PC-3 (cell line): ENCODE measurements around the gene TMEM14A. TPM values are rescaled to one million over a fixed set of nuclear protein-coding genes. Genes with fewer than 3 reads are reported as not detected.

Experiments used
- ATAC-seq: fragments of 200-7000 bp; cut with Tn5 transposase; 2 replicates; pipeline ENCODE4 v1.9.1; 2020; ENCODE audit warnings: mild to moderate bottlenecking, moderate library complexity
- BruUV-seq: library from RNA; stranded (reverse); fragments of 400-500 nt; replicated peaks from 2 replicates; lab custom pipeline; 2021; lab: Mats Ljungman, UMichigan
- CTCF ChIA-PET: fragments of 300-600 bp; sonication (Branson Sonifier 250); formaldehyde crosslinking; loops from one replicate; lab custom pipeline; 2022; ENCODE audit warnings: antibody characterized with exemption; lab: Charles Lee
- POLR2A ChIA-PET: fragments of 300-600 bp; sonication (Branson Sonifier 250); formaldehyde crosslinking; loops from one replicate; lab custom pipeline; 2022; ENCODE audit warnings: antibody characterized with exemption; ENCODE audit not compliant: unreplicated experiment; lab: Charles Lee
- DNase-seq: peaks from one replicate; pipeline ENCODE4 v3.0.0-alpha.2; 2015
- H2AFZ ChIP-seq: fragments of 300-600 bp; sonication (generic); 2 replicates; pipeline ENCODE4 v1.6.0; 2016; ENCODE audit warnings: antibody characterized with exemption, low read length
- H3F3A ChIP-seq: fragments of 300-600 bp; sonication (generic); one replicate; pipeline ENCODE4 v1.6.0; 2017; ENCODE audit warnings: antibody characterized with exemption, low read length, control low read depth, mild to moderate bottlenecking; ENCODE audit not compliant: unreplicated experiment
- H3K27ac ChIP-seq: fragments of 300-600 bp; sonication (generic); 2 replicates; pipeline ENCODE4 v1.5.1; 2016; ENCODE audit warnings: mild to moderate bottlenecking, low read length
- H3K27me3 ChIP-seq: fragments of 300-600 bp; sonication (generic); 2 replicates; pipeline ENCODE4 v1.6.1; 2016; ENCODE audit warnings: low read length, mixed read lengths
- H3K36me3 ChIP-seq: fragments of 300-600 bp; sonication (generic); 2 replicates; pipeline ENCODE4 v1.6.1; 2016; ENCODE audit warnings: low read depth, mixed run types, low read length, mixed read lengths
- H3K4me1 ChIP-seq: fragments of 300-600 bp; sonication (generic); 2 replicates; pipeline ENCODE4 v1.5.1; 2016; ENCODE audit warnings: low read length; ENCODE audit not compliant: insufficient read depth
- H3K4me2 ChIP-seq: fragments of 300-600 bp; sonication (generic); 2 replicates; pipeline ENCODE4 v1.6.0; 2016; ENCODE audit warnings: low read length
- H3K4me3 ChIP-seq: fragments of 300-600 bp; sonication (generic); 2 replicates; pipeline ENCODE4 v1.5.1; 2016; ENCODE audit warnings: mild to moderate bottlenecking, low read length, mixed read lengths
- H3K79me2 ChIP-seq: fragments of 300-600 bp; sonication (generic); 2 replicates; pipeline ENCODE4 v1.6.1; 2017; ENCODE audit warnings: low read length, mixed read lengths
- H3K9ac ChIP-seq: fragments of 300-600 bp; sonication (generic); 2 replicates; pipeline ENCODE4 v1.6.0; 2016; ENCODE audit warnings: mild to moderate bottlenecking, low read length
- H3K9me2 ChIP-seq: fragments of 300-600 bp; sonication (generic); replicated peaks from 2 replicates; pipeline ENCODE4 v1.6.1; 2016; ENCODE audit warnings: mixed run types, low read length, mixed read lengths
- H3K9me3 ChIP-seq: fragments of 300-600 bp; sonication (generic); 2 replicates; pipeline ENCODE4 v1.6.1; 2016; ENCODE audit warnings: low read length, mixed read lengths
- H4K20me1 ChIP-seq: fragments of 300-600 bp; sonication (generic); 2 replicates; pipeline ENCODE4 v1.6.1; 2016; ENCODE audit warnings: low read length, mixed read lengths
- CTCF ChIP-seq: fragments of 300-600 bp; sonication (generic); conservative IDR thresholded peaks from 2 replicates; pipeline ENCODE4 v1.5.1; 2017; ENCODE audit warnings: antibody characterized with exemption, low read depth, mild to moderate bottlenecking, low read length
- EZH2 ChIP-seq: fragments of 300-600 bp; sonication (generic); IDR thresholded peaks from one replicate; pipeline ENCODE4 v1.6.1; 2017; ENCODE audit warnings: antibody characterized with exemption, mild to moderate bottlenecking, low read length; ENCODE audit not compliant: unreplicated experiment
- EZH2phosphoT487 ChIP-seq: fragments of 300-600 bp; sonication (generic); IDR thresholded peaks from 2 replicates; pipeline ENCODE4 v1.6.1; 2018; ENCODE audit warnings: mild to moderate bottlenecking, antibody characterized with exemption, low read length, borderline replicate concordance
- intact Hi-C: fragments of 100-400 bp; cut with micrococcal nuclease; formaldehyde crosslinking; loops from 2 replicates; pipeline ENCODE4 v1.9.0; 2023
- total RNA-seq: library from RNA; depleted of rRNA; stranded (reverse); fragments of >200 nt; gene quantifications from 2 replicates; pipeline ENCODE4 v1.2.3, GENCODE V29; 2014

The TMEM14A gene
- total RNA-seq, 1 experiment from 2014 or later: 65.4 TPM

- TF ChIP-seq EZH2: no peak
- no peak for TF ChIP-seq EZH2phosphoT487
- no peak for TF ChIP-seq CTCF
- Histone ChIP-seq H3K4me2 (peak overlapping the region; percentile 39; the same call in 1 of the 2 replicates), H3K4me1 (peaks cover 48% of the 10 kb centered on the region), H3K27me3 (no peaks in the 10 kb centered on the region), H3K9me2 (no peaks in the 10 kb centered on the region), H3K4me3 (no peak overlapping the region), H3K36me3 (no peaks in the 10 kb centered on the region), H4K20me1 (no peaks in the 10 kb centered on the region), H3K79me2 (no peaks in the 10 kb centered on the region), H3K9ac (no peak overlapping the region), H3K27ac (peak overlapping the region; percentile 94), H2AFZ (no peak overlapping the region), H3K9me3 (no peaks in the 10 kb centered on the region), H3F3A (peaks cover 12% of the 10 kb centered on the region)
- DNase-seq (peak; percentile 19), ATAC-seq (no peak)
- intact Hi-C loops: loop anchor here (5.0 to 10.0 kb wide), 2 partner anchors 158 to 270 kb away; partner anchors contain the start of gene GSTA4
- ChIA-PET POLR2A (no interaction called here), CTCF (no interaction called here)
- no TSS peak for BruUV-seq
Observed at GRCh38 chr6:52726741-52727535, 56.0 kb downstream of the TMEM14A start.

GRCh38 chr6:52727908-52728307 is 57.0 kb downstream of the TMEM14A start:
- ChIA-PET CTCF (no interaction called here), POLR2A (no interaction called here)
- peaks cover 12% of the 10 kb centered on the region for H3F3A ChIP-seq
- TF ChIP-seq EZH2 (no peak), EZH2phosphoT487 (no peak), CTCF (no peak)
- H3K27ac ChIP-seq: no peak overlapping the region
- H3K9me3 ChIP-seq: no peaks in the 10 kb centered on the region
- H2AFZ ChIP-seq: no peak overlapping the region
- peaks cover 48% of the 10 kb centered on the region for H3K4me1 ChIP-seq
- H3K9ac ChIP-seq: no peak overlapping the region
- intact Hi-C loops: loop anchor here (1.0 to 10.0 kb wide), 3 partner anchors 157 to 334 kb away; partner anchors contain the start of gene GSTA4
- H3K4me2 ChIP-seq: no peak overlapping the region
- H3K79me2 ChIP-seq: no peaks in the 10 kb centered on the region
- ATAC-seq (no peak), DNase-seq (no peak)
- no peaks in the 10 kb centered on the region for H3K27me3 ChIP-seq
- no peaks in the 10 kb centered on the region for H3K36me3 ChIP-seq
- H3K4me3 ChIP-seq: no peak overlapping the region
- H3K9me2 ChIP-seq: no peaks in the 10 kb centered on the region
- H4K20me1 ChIP-seq: no peaks in the 10 kb centered on the region
- BruUV-seq: no TSS peak

- no TSS peak for BruUV-seq
- peak; percentile 30 for ATAC-seq
- Histone ChIP-seq H3K4me3 (no peak overlapping the region), H3K9me2 (no peaks in the 10 kb centered on the region), H3K9me3 (no peaks in the 10 kb centered on the region), H3K4me2 (no peak overlapping the region), H3K4me1 (peaks cover 48% of the 10 kb centered on the region), H3K79me2 (no peaks in the 10 kb centered on the region), H3K27ac (no peak overlapping the region), H3K36me3 (no peaks in the 10 kb centered on the region), H3K9ac (no peak overlapping the region), H3K27me3 (no peaks in the 10 kb centered on the region), H4K20me1 (no peaks in the 10 kb centered on the region), H2AFZ (no peak overlapping the region), H3F3A (peaks cover 12% of the 10 kb centered on the region)
- CTCF ChIA-PET: no interaction called here
- no peak for TF ChIP-seq EZH2
- no peak for TF ChIP-seq CTCF
- no peak for TF ChIP-seq EZH2phosphoT487
- intact Hi-C loops: loop anchor here (1.0 to 10.0 kb wide), 3 partner anchors 156 to 334 kb away; partner anchors contain the start of gene GSTA4
- peak; percentile 46 for DNase-seq
- POLR2A ChIA-PET: no interaction called here
Observed at GRCh38 chr6:52728394-52728793, 57.5 kb downstream of the TMEM14A start.
